Right lobe of liver (tissue), 4 donors: ENCODE data around the gene ATP1A3.

ENCODE experiments used
- CTCF ChIP-seq, 4 donors: fragments of 200-600 bp in 3 of 4; fragments of 450-650 bp in 1 of 4; IDR thresholded peaks; one replicate each; pipeline versions ENCODE4 v1.5.1 to v1.8.0; 2016 to 2022; ENCODE audit warnings: antibody characterized with exemption in 4 of 4, mild to moderate bottlenecking in 2 of 4
- POLR2A ChIP-seq: fragments of 450-650 bp; IDR thresholded peaks from one replicate; pipeline ENCODE4 v1.6.1; 2017; ENCODE audit warnings: antibody characterized with exemption, mild to moderate bottlenecking
- donor health status: DM: no; HTN: no; CAD: no.
- donor health status: DM: no; HTN: no; CAD: no.
- donor health status: DM: no; HTN: yes; CAD: no.

GRCh38 chr19:42017040-42017439, 23.0 kb upstream of the ATP1A3 start:
- TF ChIP-seq CTCF (IDR thresholded peaks at IDR 0.05) (no peak), POLR2A (no peak)
